Fibroblast of the aortic adventitia (primary cell): ENCODE measurements around the gene PDHX. TPM values are rescaled to one million over a fixed set of nuclear protein-coding genes. Genes with fewer than 3 reads are reported as not detected.

Experiments used
- DNase-seq: peaks from one replicate; pipeline ENCODE4 v3.0.0-alpha.2; 2010; ENCODE audit warnings: low read depth
- H3K4me3 ChIP-seq: 2 replicates; pipeline ENCODE4 v1.5.1; 2011; ENCODE audit warnings: low read depth, mild to moderate bottlenecking, control low read depth, low read length, moderate library complexity
- total RNA-seq: library from RNA; depleted of rRNA; stranded (reverse); fragments of >200 nt; gene quantifications from 2 replicates; pipeline ENCODE4 v1.2.3, GENCODE V29; 2012; ENCODE audit warnings: low replicate concordance
- TF ChIP-seq, protein P1 (sequence below): IDR thresholded peaks from 2 replicates; pipeline ENCODE4 v1.5.1; 2011; ENCODE audit warnings: mild to moderate bottlenecking, low read length, control low read depth, inconsistent platforms; ENCODE audit not compliant: insufficient read depth

The PDHX gene
- total RNA-seq, 1 donor, result 36.6 TPM

GRCh38 chr11:34994854-34995253 lies 78.4 kb downstream of the PDHX start:
- H3K4me3 ChIP-seq, result no peak overlapping the region
- TF ChIP-seq, protein P1, sequence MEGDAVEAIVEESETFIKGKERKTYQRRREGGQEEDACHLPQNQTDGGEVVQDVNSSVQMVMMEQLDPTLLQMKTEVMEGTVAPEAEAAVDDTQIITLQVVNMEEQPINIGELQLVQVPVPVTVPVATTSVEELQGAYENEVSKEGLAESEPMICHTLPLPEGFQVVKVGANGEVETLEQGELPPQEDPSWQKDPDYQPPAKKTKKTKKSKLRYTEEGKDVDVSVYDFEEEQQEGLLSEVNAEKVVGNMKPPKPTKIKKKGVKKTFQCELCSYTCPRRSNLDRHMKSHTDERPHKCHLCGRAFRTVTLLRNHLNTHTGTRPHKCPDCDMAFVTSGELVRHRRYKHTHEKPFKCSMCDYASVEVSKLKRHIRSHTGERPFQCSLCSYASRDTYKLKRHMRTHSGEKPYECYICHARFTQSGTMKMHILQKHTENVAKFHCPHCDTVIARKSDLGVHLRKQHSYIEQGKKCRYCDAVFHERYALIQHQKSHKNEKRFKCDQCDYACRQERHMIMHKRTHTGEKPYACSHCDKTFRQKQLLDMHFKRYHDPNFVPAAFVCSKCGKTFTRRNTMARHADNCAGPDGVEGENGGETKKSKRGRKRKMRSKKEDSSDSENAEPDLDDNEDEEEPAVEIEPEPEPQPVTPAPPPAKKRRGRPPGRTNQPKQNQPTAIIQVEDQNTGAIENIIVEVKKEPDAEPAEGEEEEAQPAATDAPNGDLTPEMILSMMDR, result no peak
- DNase-seq, result no peak

GRCh38 chr11:34996958-34997357 lies 80.5 kb downstream of the PDHX start:
- no peak for DNase-seq
- no peak overlapping the region for H3K4me3 ChIP-seq
- TF ChIP-seq, protein P1, result no peak

DNA sequence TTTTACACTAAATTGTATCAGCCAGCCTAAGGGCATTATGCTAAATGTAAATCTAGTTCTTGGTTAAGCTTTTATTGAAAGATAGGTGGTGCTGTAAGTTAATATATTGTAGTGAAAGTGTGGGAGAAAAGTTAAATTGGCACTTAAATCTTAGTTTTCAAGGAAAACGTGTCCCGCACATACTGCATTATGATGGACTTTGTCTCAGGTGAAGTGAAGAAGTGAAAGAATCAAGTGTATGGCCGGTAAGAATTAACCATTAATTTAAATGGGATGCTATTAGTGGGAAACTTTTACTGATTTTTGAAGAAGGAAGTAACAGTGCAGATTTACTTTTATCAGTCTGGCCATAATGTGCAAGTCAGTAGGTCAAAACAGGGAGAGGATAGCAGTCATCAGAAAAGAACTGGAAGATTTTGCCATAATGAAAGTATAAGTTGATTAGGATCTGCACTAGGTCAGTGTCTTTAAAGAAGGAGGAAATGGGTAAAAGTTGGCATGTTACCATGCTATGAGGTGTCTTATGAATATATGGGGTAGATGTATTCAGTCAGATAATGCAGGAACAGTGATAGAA lies 81.6 kb downstream of the PDHX start:
- H3K4me3 ChIP-seq, result no peak overlapping the region
- peak; percentile 68 for DNase-seq
- TF ChIP-seq, protein P1, result peak; percentile 47

DNA sequence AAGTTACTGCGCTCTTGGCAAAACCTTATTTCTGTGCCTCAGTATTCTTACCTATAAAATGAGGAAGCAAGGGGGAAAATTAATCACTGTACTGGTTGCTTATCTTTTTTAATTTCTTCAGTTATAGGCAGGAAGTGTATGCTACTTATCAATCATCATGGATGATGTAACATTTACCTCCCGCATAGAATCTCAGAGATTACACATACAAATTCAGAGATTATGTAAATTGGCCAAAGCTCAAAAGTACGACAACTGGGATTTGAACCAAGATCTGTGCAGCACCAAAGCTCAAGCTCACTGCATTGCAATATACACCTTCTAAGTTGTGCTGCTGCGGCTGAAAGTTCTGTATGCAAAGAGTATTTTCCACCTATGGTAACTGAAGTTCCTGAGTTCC lies 83.0 kb downstream of the PDHX start:
- DNase-seq, result peak; percentile 33
- TF ChIP-seq, protein P1, result no peak
- H3K4me3 ChIP-seq, result no peak overlapping the region

GRCh38 chr11:35003186-35003585 lies 86.8 kb downstream of the PDHX start:
- no peak overlapping the region for H3K4me3 ChIP-seq
- TF ChIP-seq, protein P1, result no peak
- no peak for DNase-seq

DNA sequence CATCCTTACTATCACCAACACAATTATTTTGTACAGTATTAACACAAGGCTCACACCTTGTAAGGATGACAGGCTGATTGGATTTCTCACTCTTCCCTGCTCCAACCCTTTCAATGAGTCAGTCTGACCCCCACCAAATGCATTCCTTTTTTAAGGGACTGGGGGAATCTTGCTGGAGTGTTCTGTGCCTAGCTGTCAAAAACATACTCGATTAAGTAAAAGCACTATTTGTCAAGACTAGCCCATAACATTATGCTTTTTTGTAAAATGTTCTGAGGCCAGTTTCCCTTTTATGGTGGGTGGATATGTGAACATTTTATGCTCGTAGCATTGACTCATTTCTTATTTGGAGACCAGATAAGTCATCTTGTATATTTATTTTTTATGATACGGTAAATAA lies 87.2 kb downstream of the PDHX start:
- TF ChIP-seq, protein P1, result no peak
- no peak overlapping the region for H3K4me3 ChIP-seq
- DNase-seq, result no peak
